Activated CD4-positive, alpha-beta T cell treated with anti-CD3 and anti-CD28 coated beads, Interleukin-2, amount 10 ng/mL, durations not matched to agents 7 days and 5 days (primary cell): Measurements from ENCODE around the gene HDAC10. TPM values are rescaled to one million over a fixed set of nuclear protein-coding genes. Genes with fewer than 3 reads are reported as not detected.

ENCODE experiments used
- CTCF ChIA-PET: fragments of 350-600 bp; sonication (Branson Sonifier 250); formaldehyde crosslinking; loops from one replicate; lab custom pipeline; 2021; ENCODE audit warnings: antibody characterized with exemption; lab: Charles Lee
- POLR2A ChIA-PET: fragments of 350-600 bp; sonication (Branson Sonifier 250); formaldehyde crosslinking; loops from one replicate; lab custom pipeline; 2021; ENCODE audit warnings: antibody characterized with exemption; lab: Charles Lee
- DNase-seq: peaks from one replicate; pipeline ENCODE4 v3.0.0-alpha.2; 2020
- H3K27ac Mint-ChIP-seq: one replicate; pipeline ENCODE4 v1.8.0; 2021; ENCODE audit warnings: mild to moderate bottlenecking, moderate library complexity, mixed read lengths
- H3K27me3 Mint-ChIP-seq: one replicate; pipeline ENCODE4 v1.8.0; 2021; ENCODE audit warnings: mixed read lengths
- H3K36me3 Mint-ChIP-seq: one replicate; pipeline ENCODE4 v1.8.0; 2021; ENCODE audit warnings: low read depth, mixed read lengths
- H3K4me1 Mint-ChIP-seq: one replicate; pipeline ENCODE4 v1.8.0; 2021; ENCODE audit warnings: mixed read lengths
- H3K4me3 Mint-ChIP-seq: one replicate; pipeline ENCODE4 v1.8.0; 2021; ENCODE audit warnings: mild to moderate bottlenecking, moderate library complexity, mixed read lengths
- H3K9me3 Mint-ChIP-seq: one replicate; pipeline ENCODE4 v1.8.0; 2021; ENCODE audit warnings: mixed read lengths
- total RNA-seq, 2 experiments: library from RNA; stranded (reverse); gene quantifications; one replicate each; pipeline ENCODE4 v1.2.3, GENCODE V29; 2021

HDAC10 gene
- total RNA-seq, 2 experiments from 2014 or later: 68.3 to 93.6 TPM

- Mint-ChIP-seq H3K27me3 (no peaks in the 10 kb centered on the region), H3K9me3 (no peaks in the 10 kb centered on the region), H3K4me3 (peak within 1 kb of the TSS; percentile 77), H3K36me3 (peaks cover 17% of the 10 kb centered on the region), H3K27ac (peak within 1 kb of the TSS; percentile 67), H3K4me1 (peaks cover 28% of the 10 kb centered on the region)
- CTCF ChIA-PET: interaction anchor here (1.3 to 2.1 kb wide), 2 partner anchors 9 to 10 kb away, joined by 5 to 6 read pairs; no protein-coding TSS in a partner anchor
- DNase-seq: peak; percentile 89
- POLR2A ChIA-PET: interaction anchor here (0.7 kb wide), 1 partner anchor 244 kb away, joined by 3 read pairs; no protein-coding TSS in a partner anchor
These were observed 50.4 kb downstream of the HDAC10 start, which contains the start of gene SELENOO for GRCh38 chr22:50200461-50201190. SELENOO (plus strand) TSS chr22:50201011; CDS start chr22:50201037, 26 bp downstream.

- H3K36me3 Mint-ChIP-seq: peaks cover 18% of the 10 kb centered on the region
- POLR2A ChIA-PET: interaction anchor here (0.7 kb wide), 1 partner anchor 245 kb away, joined by 3 read pairs; no protein-coding TSS in a partner anchor
- H3K27me3 Mint-ChIP-seq: no peaks in the 10 kb centered on the region
These were observed 51.1 kb downstream of the HDAC10 start for GRCh38 chr22:50199829-50200460.

GRCh38 chr22:50199251-50199721 is 51.8 kb downstream of the HDAC10 start:
- ChIA-PET POLR2A (no interaction called here), CTCF (interaction anchor here (2.1 kb wide), 1 partner anchor 9 kb away, joined by 5 read pairs; no protein-coding TSS in a partner anchor)
- Mint-ChIP-seq H3K4me1 (peaks cover 24% of the 10 kb centered on the region), H3K4me3 (peak overlapping the region; percentile 68), H3K27ac (peak overlapping the region; percentile 82), H3K9me3 (no peaks in the 10 kb centered on the region), H3K36me3 (peaks cover 18% of the 10 kb centered on the region), H3K27me3 (no peaks in the 10 kb centered on the region)
- no peak for DNase-seq

More at GRCh38 chr22:50199829-50200460, 51.1 kb downstream of the HDAC10 start:
- DNase-seq: no peak
- peaks cover 27% of the 10 kb centered on the region for H3K4me1 Mint-ChIP-seq
- peak overlapping the region; percentile 82 for H3K27ac Mint-ChIP-seq
- CTCF ChIA-PET: interaction anchor here (2.1 kb wide), 1 partner anchor 10 kb away, joined by 5 read pairs; no protein-coding TSS in a partner anchor
- H3K9me3 Mint-ChIP-seq: no peaks in the 10 kb centered on the region
- H3K4me3 Mint-ChIP-seq: peak overlapping the region; percentile 68

GRCh38 chr22:50198624-50199017 is 52.4 kb downstream of the HDAC10 start:
- no peak overlapping the region for H3K27ac Mint-ChIP-seq
- POLR2A ChIA-PET: no interaction called here

GRCh38 chr22:50197856-50198623 is 53.0 kb downstream of the HDAC10 start:
- Mint-ChIP-seq H3K9me3 (no peaks in the 10 kb centered on the region), H3K4me3 (no peak overlapping the region), H3K36me3 (peaks cover 7% of the 10 kb centered on the region), H3K27ac (no peak overlapping the region), H3K27me3 (no peaks in the 10 kb centered on the region), H3K4me1 (peaks cover 17% of the 10 kb centered on the region)
- no peak for DNase-seq
- POLR2A ChIA-PET: no interaction called here
- CTCF ChIA-PET: no interaction called here

More at GRCh38 chr22:50198624-50199017, 52.4 kb downstream of the HDAC10 start:
- H3K9me3 Mint-ChIP-seq: no peaks in the 10 kb centered on the region
- H3K36me3 Mint-ChIP-seq: peaks cover 13% of the 10 kb centered on the region
- no peaks in the 10 kb centered on the region for H3K27me3 Mint-ChIP-seq
- DNase-seq: no peak
- peaks cover 21% of the 10 kb centered on the region for H3K4me1 Mint-ChIP-seq
- CTCF ChIA-PET: interaction anchor here (2.1 kb wide), 1 partner anchor 8 kb away, joined by 5 read pairs; no protein-coding TSS in a partner anchor
- H3K4me3 Mint-ChIP-seq: no peak overlapping the region

- Mint-ChIP-seq H3K27ac (no peak overlapping the region), H3K4me1 (peaks cover 20% of the 10 kb centered on the region), H3K4me3 (no peak overlapping the region), H3K27me3 (no peaks in the 10 kb centered on the region), H3K36me3 (peaks cover 11% of the 10 kb centered on the region), H3K9me3 (no peaks in the 10 kb centered on the region)
- CTCF ChIA-PET: no interaction called here
- POLR2A ChIA-PET: interaction anchor here (0.6 kb wide), 1 partner anchor 49 kb away, joined by 5 read pairs; no protein-coding TSS in a partner anchor
- no peak for DNase-seq
These were observed 53.9 kb downstream of the HDAC10 start for GRCh38 chr22:50197000-50197800.

- ChIA-PET POLR2A (no interaction called here), CTCF (interaction anchor here (1.0 kb wide), 1 partner anchor 9 kb away, joined by 3 read pairs; no protein-coding TSS in a partner anchor)
- DNase-seq: no peak
- H3K27me3 Mint-ChIP-seq: no peaks in the 10 kb centered on the region
- H3K9me3 Mint-ChIP-seq: no peaks in the 10 kb centered on the region
- peak overlapping the region; percentile 13 for H3K27ac Mint-ChIP-seq
- H3K36me3 Mint-ChIP-seq: peaks cover 17% of the 10 kb centered on the region
- H3K4me1 Mint-ChIP-seq: peaks cover 23% of the 10 kb centered on the region
- no peak overlapping the region for H3K4me3 Mint-ChIP-seq
These were observed 54.8 kb downstream of the HDAC10 start for GRCh38 chr22:50196256-50196655.

Other genes with a start within 250 kb of the HDAC10 start
- not detected for gene IL17REL, start 238.5 kb downstream of the HDAC10 start, total RNA-seq
- gene TTLL8, start 193.0 kb downstream of the HDAC10 start, total RNA-seq: not detected
- under 1 TPM; 0.25 to 0.83 TPM for gene MLC1, start 165.8 kb downstream of the HDAC10 start, total RNA-seq
- not detected for gene MOV10L1, start 161.3 kb downstream of the HDAC10 start, total RNA-seq
- gene PANX2, start 80.5 kb downstream of the HDAC10 start, total RNA-seq: under 1 TPM; 0.10 TPM
- gene TRABD, start 65.4 kb downstream of the HDAC10 start, total RNA-seq: 100 to 1,000 TPM; 112 to 138 TPM
- gene SELENOO, start 50.3 kb downstream of the HDAC10 start, total RNA-seq: 10 to 100 TPM; 17.4 to 25.5 TPM
- gene TUBGCP6, start 6.2 kb downstream of the HDAC10 start, total RNA-seq: 10 to 100 TPM; 62.9 to 71.4 TPM
- 1 to 10 TPM; 2.9 TPM for gene MAPK12, start 10.4 kb upstream of the HDAC10 start, total RNA-seq
- gene MAPK11, start 19.1 kb upstream of the HDAC10 start, total RNA-seq: 10 to 100 TPM; 10.7 to 12.6 TPM
- 10 to 100 TPM; 10.7 to 11.1 TPM for gene PLXNB2, start 56.4 kb upstream of the HDAC10 start, total RNA-seq
- 1 to 10 TPM; 3.1 to 3.6 TPM for gene DENND6B, start 75.7 kb upstream of the HDAC10 start, total RNA-seq
- 10 to 100 TPM; 55.6 to 67.6 TPM for gene PPP6R2, start 92.1 kb upstream of the HDAC10 start, total RNA-seq
- gene SBF1, start 223.8 kb upstream of the HDAC10 start, total RNA-seq: 100 to 1,000 TPM; 211 to 224 TPM
- gene ADM2, start 230.3 kb upstream of the HDAC10 start, total RNA-seq: 1 to 10 TPM; 3.7 to 4.1 TPM
- gene MIOX, start 235.6 kb upstream of the HDAC10 start, total RNA-seq: under 1 TPM in 1 of 2 experiments, not detected in 1; 0.23 TPM